Right lobe of liver (tissue), 4 donors: Measurements from ENCODE around the gene TMEM107.

ENCODE experiments used
- POLR2A ChIP-seq: fragments of 450-650 bp; IDR thresholded peaks from one replicate; pipeline ENCODE4 v1.6.1; 2017; ENCODE audit warnings: antibody characterized with exemption, mild to moderate bottlenecking
- TF ChIP-seq, protein P1 (sequence below), 4 donors: fragments of 200-600 bp in 3 of 4; fragments of 450-650 bp in 1 of 4; IDR thresholded peaks; one replicate each; pipeline versions ENCODE4 v1.5.1 to v1.8.0; 2016 to 2022; ENCODE audit warnings: antibody characterized with exemption in 4 of 4, mild to moderate bottlenecking in 2 of 4
- donor health status: DM: no; HTN: no; CAD: no.
- donor health status: DM: no; HTN: no; CAD: no.
- donor health status: DM: no; HTN: yes; CAD: no.

DNA sequence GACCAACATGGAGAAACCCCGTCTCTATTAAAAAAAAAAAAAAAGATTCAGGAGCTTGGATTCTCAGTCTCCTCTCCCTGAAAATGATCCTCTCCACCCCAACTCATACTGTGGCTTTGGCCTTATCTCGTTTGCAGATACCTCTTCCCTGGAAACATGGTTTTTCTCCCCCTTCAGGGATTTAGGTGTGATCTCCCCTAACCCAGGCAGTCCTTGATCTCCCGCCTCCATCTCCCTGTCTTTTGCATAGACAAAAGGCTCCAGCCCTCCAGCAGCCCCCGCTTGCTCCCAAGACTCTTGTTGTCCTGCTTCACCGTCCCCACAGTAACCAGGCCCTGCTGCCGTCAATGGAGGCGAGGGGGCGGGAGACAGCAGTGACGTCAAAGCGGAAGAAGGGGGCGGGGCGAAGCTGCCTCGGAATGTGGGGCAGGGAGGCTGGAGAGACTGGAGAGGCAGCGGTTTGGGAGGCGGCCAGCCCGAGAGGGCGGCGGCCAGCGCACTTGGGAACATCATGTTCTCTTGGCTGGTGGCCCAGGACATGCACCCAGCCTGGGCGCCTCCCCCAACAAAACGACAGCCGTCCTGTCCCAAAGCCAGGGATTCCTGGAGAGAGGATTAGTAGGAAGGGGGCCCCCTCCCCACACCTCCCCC lies 22.1 kb downstream of the TMEM107 start:
- TF ChIP-seq, protein P1, sequence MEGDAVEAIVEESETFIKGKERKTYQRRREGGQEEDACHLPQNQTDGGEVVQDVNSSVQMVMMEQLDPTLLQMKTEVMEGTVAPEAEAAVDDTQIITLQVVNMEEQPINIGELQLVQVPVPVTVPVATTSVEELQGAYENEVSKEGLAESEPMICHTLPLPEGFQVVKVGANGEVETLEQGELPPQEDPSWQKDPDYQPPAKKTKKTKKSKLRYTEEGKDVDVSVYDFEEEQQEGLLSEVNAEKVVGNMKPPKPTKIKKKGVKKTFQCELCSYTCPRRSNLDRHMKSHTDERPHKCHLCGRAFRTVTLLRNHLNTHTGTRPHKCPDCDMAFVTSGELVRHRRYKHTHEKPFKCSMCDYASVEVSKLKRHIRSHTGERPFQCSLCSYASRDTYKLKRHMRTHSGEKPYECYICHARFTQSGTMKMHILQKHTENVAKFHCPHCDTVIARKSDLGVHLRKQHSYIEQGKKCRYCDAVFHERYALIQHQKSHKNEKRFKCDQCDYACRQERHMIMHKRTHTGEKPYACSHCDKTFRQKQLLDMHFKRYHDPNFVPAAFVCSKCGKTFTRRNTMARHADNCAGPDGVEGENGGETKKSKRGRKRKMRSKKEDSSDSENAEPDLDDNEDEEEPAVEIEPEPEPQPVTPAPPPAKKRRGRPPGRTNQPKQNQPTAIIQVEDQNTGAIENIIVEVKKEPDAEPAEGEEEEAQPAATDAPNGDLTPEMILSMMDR (IDR thresholded peaks at IDR 0.05): no peak
- peak; percentile 75 for TF ChIP-seq POLR2A
